Smooth muscle cell (in vitro differentiated cells): Measurements from ENCODE around the gene DTL. TPM values are rescaled to one million over a fixed set of nuclear protein-coding genes. Genes with fewer than 3 reads are reported as not detected.

Experiments used
- DNase-seq: peaks from one replicate; lab custom pipeline; 2025; ENCODE audit not compliant: unreplicated experiment; lab: John Stamatoyannopoulos, UW
- H2AFZ ChIP-seq: fragments of 200-600 bp; sonication (generic); 2 replicates; pipeline ENCODE4 v1.6.0; 2016; ENCODE audit warnings: antibody characterized with exemption, low read depth, mild to moderate bottlenecking
- H3F3A ChIP-seq: fragments of 200-600 bp; sonication (generic); 2 replicates; pipeline ENCODE4 v1.6.0; 2017; ENCODE audit warnings: antibody characterized with exemption, low read depth
- H3K27ac ChIP-seq: fragments of 200-600 bp; sonication (generic); 2 replicates; pipeline ENCODE4 v1.5.1; 2016; ENCODE audit warnings: low read depth, mild to moderate bottlenecking
- H3K27me3 ChIP-seq: fragments of 200-600 bp; sonication (generic); 2 replicates; pipeline ENCODE4 v1.6.1; 2016; ENCODE audit warnings: low read depth, mild to moderate bottlenecking
- H3K36me3 ChIP-seq: fragments of 200-600 bp; sonication (generic); 2 replicates; pipeline ENCODE4 v1.5.1; 2016; ENCODE audit warnings: low read depth
- H3K4me1 ChIP-seq: fragments of 200-600 bp; sonication (generic); 2 replicates; pipeline ENCODE4 v1.5.1; 2016; ENCODE audit warnings: low read depth
- H3K4me2 ChIP-seq: fragments of 200-600 bp; sonication (generic); 2 replicates; pipeline ENCODE4 v1.6.0; 2016; ENCODE audit warnings: mild to moderate bottlenecking
- H3K4me3 ChIP-seq: fragments of 200-600 bp; sonication (generic); 2 replicates; pipeline ENCODE4 v1.5.1; 2016; ENCODE audit warnings: mild to moderate bottlenecking
- H3K79me2 ChIP-seq: fragments of 200-600 bp; sonication (generic); 2 replicates; pipeline ENCODE4 v1.6.0; 2016; ENCODE audit warnings: low read depth, mild to moderate bottlenecking
- H3K9ac ChIP-seq: fragments of 200-600 bp; sonication (generic); 2 replicates; pipeline ENCODE4 v1.6.0; 2016; ENCODE audit warnings: low read depth
- H3K9me3 ChIP-seq: fragments of 200-600 bp; sonication (generic); replicated peaks from 2 replicates; pipeline ENCODE4 v1.5.1; 2016; ENCODE audit warnings: low read depth
- H4K20me1 ChIP-seq: fragments of 200-600 bp; sonication (generic); 2 replicates; pipeline ENCODE4 v1.6.0; 2016; ENCODE audit warnings: low read depth
- WGBS: methylation state at CpG from one replicate; pipeline ENCODE4 v1.1.7; 2016; ENCODE audit warnings: low lambda C conversion rate; 5-methylcytosine and 5-hydroxymethylcytosine counted together
- polyA plus RNA-seq: library from polyadenylated mRNA; unstranded; fragments of >200 nt; fragmentation: Nextera tagmentation; extraction: Ambion mirVana; gene quantifications from 2 replicates; pipeline ENCODE4 v1.2.1, GENCODE V29; 2016
- total RNA-seq: library from RNA; depleted of rRNA; stranded (reverse); fragments of >200 nt; gene quantifications from 2 replicates; pipeline ENCODE4 v1.2.3, GENCODE V29; 2014
- TF ChIP-seq, protein P1 (sequence below): fragments of 200-600 bp; sonication (generic); IDR thresholded peaks from 2 replicates; pipeline ENCODE4 v1.5.1; 2017; ENCODE audit warnings: borderline replicate concordance, mild to moderate bottlenecking, antibody characterized with exemption; ENCODE audit not compliant: insufficient read depth, poor library complexity, severe bottlenecking

DTL gene
- total and polyA plus RNA-seq, 2 experiments from 2014 or later: 9.7 to 12.7 TPM

DNA sequence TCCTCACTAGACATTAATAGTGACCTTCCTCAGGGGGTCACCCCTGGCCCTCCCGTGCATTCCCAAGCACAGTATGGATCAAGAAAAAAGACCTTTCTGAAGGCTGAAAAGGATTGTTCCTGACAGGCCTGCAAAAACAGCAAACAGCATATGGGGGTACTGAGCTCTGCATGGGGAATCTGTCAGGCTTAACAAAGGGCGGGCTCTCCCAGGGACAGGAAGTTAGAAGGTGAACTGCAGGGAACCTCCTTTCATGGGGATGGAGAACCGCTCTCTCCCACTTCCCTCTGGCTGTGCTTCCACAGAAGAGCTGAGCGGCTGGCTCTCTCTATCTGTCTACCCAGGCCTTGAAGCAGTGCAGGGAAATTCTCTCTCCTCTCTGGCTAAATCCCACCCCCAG, 91.7 kb downstream of the DTL start:
- Histone ChIP-seq H4K20me1 (no peaks in the 10 kb centered on the region), H2AFZ (no peak overlapping the region), H3K4me3 (no peak overlapping the region), H3K9ac (no peak overlapping the region), H3K4me2 (no peak overlapping the region), H3K36me3 (no peaks in the 10 kb centered on the region), H3K79me2 (no peaks in the 10 kb centered on the region), H3K9me3 (no peaks in the 10 kb centered on the region), H3K27ac (no peak overlapping the region), H3F3A (no peaks in the 10 kb centered on the region), H3K4me1 (no peaks in the 10 kb centered on the region), H3K27me3 (no peaks in the 10 kb centered on the region)
- TF ChIP-seq, protein P1, sequence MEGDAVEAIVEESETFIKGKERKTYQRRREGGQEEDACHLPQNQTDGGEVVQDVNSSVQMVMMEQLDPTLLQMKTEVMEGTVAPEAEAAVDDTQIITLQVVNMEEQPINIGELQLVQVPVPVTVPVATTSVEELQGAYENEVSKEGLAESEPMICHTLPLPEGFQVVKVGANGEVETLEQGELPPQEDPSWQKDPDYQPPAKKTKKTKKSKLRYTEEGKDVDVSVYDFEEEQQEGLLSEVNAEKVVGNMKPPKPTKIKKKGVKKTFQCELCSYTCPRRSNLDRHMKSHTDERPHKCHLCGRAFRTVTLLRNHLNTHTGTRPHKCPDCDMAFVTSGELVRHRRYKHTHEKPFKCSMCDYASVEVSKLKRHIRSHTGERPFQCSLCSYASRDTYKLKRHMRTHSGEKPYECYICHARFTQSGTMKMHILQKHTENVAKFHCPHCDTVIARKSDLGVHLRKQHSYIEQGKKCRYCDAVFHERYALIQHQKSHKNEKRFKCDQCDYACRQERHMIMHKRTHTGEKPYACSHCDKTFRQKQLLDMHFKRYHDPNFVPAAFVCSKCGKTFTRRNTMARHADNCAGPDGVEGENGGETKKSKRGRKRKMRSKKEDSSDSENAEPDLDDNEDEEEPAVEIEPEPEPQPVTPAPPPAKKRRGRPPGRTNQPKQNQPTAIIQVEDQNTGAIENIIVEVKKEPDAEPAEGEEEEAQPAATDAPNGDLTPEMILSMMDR: no peak
- WGBS: 80% methylated on average over 4 of the region's 4 CpGs
- no peak for DNase-seq

DNA sequence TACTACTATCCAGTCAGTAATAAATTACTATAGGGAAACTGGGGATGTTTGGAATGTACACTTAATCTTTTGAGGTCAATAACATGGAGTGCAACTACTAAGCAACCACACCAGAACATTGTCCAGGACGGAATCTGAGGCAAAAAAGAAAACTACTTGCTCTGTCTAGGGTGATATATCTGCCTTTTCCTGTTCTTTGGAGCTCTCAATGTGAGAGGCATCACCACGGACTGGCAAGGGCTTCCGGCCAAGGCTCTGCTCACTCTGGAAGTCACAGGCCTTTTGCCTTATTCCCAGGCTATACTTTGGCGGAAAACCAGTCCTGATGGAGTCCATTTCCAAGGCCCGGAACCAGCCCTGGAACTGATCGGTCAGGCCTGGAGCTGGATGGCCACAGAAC, 94.2 kb downstream of the DTL start:
- no peak overlapping the region for H3K9ac ChIP-seq
- TF ChIP-seq, protein P1: no peak
- H3K27ac ChIP-seq: no peak overlapping the region
- WGBS: 92% methylated on average over 6 of the region's 6 CpGs
- H3K4me1 ChIP-seq: no peaks in the 10 kb centered on the region
- no peaks in the 10 kb centered on the region for H3K79me2 ChIP-seq
- no peaks in the 10 kb centered on the region for H3K27me3 ChIP-seq
- DNase-seq: no peak
- no peak overlapping the region for H2AFZ ChIP-seq
- no peaks in the 10 kb centered on the region for H3K36me3 ChIP-seq
- no peaks in the 10 kb centered on the region for H3F3A ChIP-seq
- no peak overlapping the region for H3K4me2 ChIP-seq
- H4K20me1 ChIP-seq: no peaks in the 10 kb centered on the region
- no peak overlapping the region for H3K4me3 ChIP-seq
- no peaks in the 10 kb centered on the region for H3K9me3 ChIP-seq

DNA sequence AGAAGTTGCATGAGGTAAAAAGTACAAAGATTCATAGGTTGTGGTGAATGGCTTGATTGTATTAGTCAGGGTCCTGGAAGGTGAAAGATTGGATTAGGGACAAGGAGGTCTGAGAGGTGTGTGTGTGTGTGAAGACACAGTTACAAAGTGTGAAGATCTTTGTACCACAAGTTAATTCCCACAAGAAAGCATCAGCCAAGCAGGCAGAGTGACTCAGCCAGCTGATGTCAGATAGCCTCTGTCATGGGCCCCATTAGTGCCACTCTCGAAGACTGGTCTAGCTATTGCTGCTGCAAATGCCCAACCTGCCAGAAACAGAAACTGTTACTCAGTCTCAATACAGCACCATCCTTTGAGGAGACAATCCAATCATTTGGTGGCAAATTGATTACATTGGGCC, 96.5 kb downstream of the DTL start:
- H2AFZ ChIP-seq: no peak overlapping the region
- H3K36me3 ChIP-seq: no peaks in the 10 kb centered on the region
- no peaks in the 10 kb centered on the region for H3K9me3 ChIP-seq
- no peaks in the 10 kb centered on the region for H3K27me3 ChIP-seq
- no peak overlapping the region for H3K9ac ChIP-seq
- no peaks in the 10 kb centered on the region for H4K20me1 ChIP-seq
- no peak overlapping the region for H3K4me2 ChIP-seq
- H3K4me1 ChIP-seq: no peaks in the 10 kb centered on the region
- H3K4me3 ChIP-seq: no peak overlapping the region
- H3F3A ChIP-seq: no peaks in the 10 kb centered on the region
- no peaks in the 10 kb centered on the region for H3K79me2 ChIP-seq
- 44% methylated on average over 1 of the region's 1 CpG for WGBS
- H3K27ac ChIP-seq: no peak overlapping the region
- DNase-seq: no peak
- TF ChIP-seq, protein P1: no peak

- Histone ChIP-seq H3K4me3 (no peak overlapping the region), H3K27me3 (no peaks in the 10 kb centered on the region), H3K79me2 (no peaks in the 10 kb centered on the region), H4K20me1 (no peaks in the 10 kb centered on the region), H3K9me3 (no peaks in the 10 kb centered on the region), H2AFZ (no peak overlapping the region), H3K4me2 (no peak overlapping the region), H3K36me3 (no peaks in the 10 kb centered on the region), H3K9ac (no peak overlapping the region), H3K27ac (no peak overlapping the region), H3K4me1 (no peaks in the 10 kb centered on the region), H3F3A (no peaks in the 10 kb centered on the region)
- 94% methylated on average over 2 of the region's 2 CpGs for WGBS
- TF ChIP-seq, protein P1: no peak
- DNase-seq: no peak
Measured at GRCh38 chr1:212133319-212133718, 97.8 kb downstream of the DTL start.
